GM10266 (cell line): ENCODE data around the gene SMIM3.

Experiments used
- DNase-seq: peaks from one replicate; pipeline ENCODE4 v3.0.0; 2012; ENCODE audit errors: extremely low spot score
- TF ChIP-seq, protein P1 (sequence below): IDR thresholded peaks from 2 replicates; pipeline ENCODE4 v1.5.1; 2012; ENCODE audit warnings: mild to moderate bottlenecking, low read depth; ENCODE audit not compliant: control insufficient read depth, insufficient read depth; ENCODE audit errors: missing control alignments

Gene SMIM3

DNA sequence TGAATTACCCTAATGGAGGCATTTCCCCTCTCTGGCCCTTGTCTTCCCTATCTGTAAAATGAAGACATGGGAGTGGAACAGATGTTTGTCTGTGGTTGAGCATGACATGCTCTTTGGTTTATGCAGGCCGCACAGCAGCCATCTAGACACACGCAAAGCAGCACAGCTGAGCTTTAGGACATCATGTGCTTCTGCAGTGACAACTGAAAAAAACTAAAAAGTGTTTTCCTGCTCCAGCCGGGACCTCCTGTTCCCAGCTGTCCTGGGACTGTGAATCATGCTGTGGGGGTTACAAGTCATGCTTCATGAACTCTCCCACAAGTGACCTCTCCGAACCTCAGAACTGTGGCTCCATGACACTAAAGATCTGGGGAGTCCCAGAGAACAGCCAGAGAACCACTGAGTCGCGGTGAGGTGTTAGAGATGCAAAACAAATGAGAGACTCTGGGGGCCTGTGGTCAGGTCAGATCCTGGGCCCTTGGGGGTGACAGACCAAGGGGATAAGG lies 1.7 kb downstream of the SMIM3 start:
- peak; percentile 72 for DNase-seq
- TF ChIP-seq, protein P1, sequence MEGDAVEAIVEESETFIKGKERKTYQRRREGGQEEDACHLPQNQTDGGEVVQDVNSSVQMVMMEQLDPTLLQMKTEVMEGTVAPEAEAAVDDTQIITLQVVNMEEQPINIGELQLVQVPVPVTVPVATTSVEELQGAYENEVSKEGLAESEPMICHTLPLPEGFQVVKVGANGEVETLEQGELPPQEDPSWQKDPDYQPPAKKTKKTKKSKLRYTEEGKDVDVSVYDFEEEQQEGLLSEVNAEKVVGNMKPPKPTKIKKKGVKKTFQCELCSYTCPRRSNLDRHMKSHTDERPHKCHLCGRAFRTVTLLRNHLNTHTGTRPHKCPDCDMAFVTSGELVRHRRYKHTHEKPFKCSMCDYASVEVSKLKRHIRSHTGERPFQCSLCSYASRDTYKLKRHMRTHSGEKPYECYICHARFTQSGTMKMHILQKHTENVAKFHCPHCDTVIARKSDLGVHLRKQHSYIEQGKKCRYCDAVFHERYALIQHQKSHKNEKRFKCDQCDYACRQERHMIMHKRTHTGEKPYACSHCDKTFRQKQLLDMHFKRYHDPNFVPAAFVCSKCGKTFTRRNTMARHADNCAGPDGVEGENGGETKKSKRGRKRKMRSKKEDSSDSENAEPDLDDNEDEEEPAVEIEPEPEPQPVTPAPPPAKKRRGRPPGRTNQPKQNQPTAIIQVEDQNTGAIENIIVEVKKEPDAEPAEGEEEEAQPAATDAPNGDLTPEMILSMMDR = no peak

DNA sequence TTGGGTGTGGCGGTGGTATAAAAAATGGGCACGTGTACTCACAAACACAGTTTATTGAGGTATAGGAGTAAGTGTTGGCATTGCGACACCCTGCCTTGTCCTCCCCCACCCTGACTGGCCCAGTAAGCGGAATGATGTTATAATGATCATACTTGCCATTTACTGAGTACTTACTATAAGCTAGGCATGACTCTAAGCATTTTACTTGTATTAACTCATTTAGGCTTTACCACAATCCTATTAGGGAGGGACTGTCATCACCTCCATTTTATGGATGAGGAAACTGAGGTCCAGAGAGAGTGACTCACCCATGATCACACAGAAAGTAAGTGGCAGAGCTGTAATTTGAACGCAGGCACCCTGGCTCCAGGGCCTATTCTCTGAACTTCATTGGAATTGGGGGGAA lies 2.3 kb downstream of the SMIM3 start:
- TF ChIP-seq, protein P1 = no peak
- no peak for DNase-seq

DNA sequence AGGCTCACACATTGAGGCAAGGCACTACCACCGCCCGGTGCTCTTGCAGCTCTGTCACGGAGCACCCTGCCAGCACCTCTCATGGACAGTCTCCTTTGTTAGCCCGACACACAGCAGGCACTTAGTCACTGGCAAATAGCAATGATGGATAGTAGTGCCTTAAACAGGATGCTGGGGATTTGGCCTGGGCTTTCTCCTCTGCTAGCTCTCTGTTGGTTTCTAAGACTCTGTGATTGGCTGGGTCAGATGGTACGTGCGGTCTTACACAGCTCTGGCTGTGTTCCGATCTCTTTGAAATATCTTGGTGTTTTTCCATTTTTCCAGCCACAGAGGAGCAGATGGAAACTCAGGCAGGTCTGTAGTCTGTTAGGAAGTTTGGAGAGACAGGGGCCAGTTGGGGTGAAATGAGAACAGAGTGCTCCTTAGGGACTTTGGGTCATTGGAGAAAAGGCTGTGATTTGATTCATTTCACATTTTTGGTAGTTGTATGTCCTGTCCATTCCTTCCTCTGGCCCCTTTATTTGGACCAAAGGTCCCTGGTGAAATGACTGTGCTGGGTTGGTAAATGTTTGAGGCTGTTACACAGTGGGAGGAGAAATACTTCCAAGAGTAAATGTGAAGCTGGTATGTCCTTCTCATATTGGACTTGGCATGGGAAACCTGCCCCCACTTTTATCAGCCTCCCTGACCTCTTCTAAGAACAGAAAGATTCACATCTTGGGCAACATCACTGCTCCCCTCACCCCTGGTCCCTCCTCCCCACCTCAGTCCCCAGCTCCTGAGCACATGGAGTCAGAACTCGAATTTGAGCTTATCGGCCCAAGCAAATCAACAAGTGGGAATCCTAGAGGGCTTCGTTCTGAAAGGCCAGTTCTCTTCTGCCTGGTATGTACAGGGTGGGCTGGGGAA lies 3.4 kb downstream of the SMIM3 start:
- DNase-seq = no peak
- TF ChIP-seq, protein P1 = no peak

DNA sequence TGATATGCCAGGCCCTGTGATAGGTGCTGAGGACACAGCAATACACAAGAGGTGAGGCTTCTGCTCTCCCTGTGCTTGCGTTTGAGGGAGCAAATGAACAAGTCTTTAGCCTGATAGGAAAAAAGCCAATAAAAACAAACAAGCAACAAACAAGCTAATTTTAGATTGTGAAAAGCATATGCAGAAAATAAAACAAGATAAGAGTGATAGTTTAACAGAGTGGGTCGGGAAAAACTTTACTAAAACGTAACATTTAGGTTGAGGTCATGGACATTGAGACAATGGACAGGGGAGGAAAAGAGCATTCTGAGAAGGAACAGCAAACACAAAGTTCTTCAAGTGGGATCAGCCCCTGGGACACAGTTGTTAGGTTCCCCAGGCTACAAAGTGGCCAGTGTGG lies 4.3 kb downstream of the SMIM3 start:
- no peak for DNase-seq
- TF ChIP-seq, protein P1 = no peak

DNA sequence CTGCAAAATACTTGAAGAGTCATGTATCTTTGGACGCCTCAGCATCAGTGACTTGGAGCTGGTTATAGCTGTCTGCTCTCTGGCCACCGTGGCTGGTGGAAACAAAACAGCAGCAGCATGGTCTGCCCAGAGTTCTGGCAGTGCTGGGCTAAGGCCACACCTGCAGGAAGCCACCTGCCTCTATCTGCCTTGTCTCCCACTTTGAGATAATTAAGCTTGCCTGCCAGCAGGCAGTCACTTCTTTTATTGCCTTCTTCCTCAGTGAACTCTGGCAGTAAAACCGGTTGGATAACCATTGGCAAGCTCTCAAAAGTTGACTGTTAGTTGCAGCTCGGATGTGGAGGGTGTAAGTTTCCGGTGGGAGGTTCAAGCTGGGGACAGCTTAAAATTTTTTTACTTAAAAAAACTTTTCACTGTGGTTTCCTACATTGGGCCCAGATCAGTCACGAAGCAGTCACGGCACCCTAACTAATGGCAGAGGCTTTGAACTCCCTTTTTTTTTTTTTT lies 4.9 kb downstream of the SMIM3 start:
- DNase-seq = peak; percentile 67
- TF ChIP-seq, protein P1 = no peak

DNA sequence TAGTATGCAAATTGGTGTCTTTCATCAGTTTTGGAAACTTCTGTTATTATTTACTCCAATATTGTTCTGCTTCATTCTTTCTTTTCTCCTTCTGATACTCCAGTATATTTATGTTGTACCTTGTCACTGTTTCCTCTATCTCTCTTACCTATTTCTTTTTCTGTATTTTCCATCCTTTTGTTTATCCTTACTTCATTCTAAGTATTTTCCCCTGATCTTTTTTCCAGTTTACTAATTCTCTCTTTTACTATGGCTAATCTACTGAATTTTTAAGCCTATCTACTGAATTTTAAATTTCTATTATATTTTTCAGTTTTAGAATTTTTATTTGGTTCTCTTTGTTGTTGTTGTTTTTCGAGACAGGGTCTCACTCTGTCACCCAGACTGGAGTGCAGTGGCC lies 7.4 kb downstream of the SMIM3 start:
- TF ChIP-seq, protein P1 = no peak
- DNase-seq = no peak

DNA sequence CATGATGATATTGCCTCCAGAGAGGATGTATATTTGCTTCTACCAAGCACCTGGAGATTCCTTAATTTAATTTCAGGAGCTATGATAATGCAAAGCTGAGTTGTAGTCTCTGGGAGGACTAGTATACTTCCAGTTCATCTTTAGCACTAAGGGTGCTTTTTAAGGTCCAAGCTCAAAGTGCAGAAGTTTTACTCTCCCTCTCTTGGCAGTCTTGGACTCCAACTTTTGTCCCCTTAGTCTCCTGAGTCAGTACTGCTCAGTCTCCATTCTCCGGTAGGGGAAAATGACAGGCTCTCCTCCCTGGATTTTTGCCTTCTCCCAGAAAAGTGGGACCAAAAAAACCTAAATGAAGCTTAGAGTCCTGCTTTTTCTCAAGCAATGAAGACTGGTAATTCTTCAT lies 8.3 kb downstream of the SMIM3 start:
- no peak for DNase-seq
- TF ChIP-seq, protein P1 = no peak
